ENCODE measurements around the gene FGD6. TPM values are rescaled to one million over a fixed set of nuclear protein-coding genes. Genes with fewer than 3 reads are reported as not detected.

FGD6 gene
- total and polyA plus RNA-seq, 12 donors, result 1.2 to 33.4 (median 21.6) TPM

- H3K9me3 ChIP-seq, result no peaks in the 10 kb centered on the region
- H3K36me3 ChIP-seq, result no peaks in the 10 kb centered on the region
- peaks cover 0 to 48% (median 24%) of the 10 kb centered on the region in 9 donors for H3K4me1 ChIP-seq
- H3K4me3 ChIP-seq, result no peak overlapping the region
- no peak for TF ChIP-seq CTCF (IDR thresholded peaks at IDR 0.05)
- ATAC-seq (no peak), DNase-seq (no peak)
- WGBS, 2 donors, result 88 to 97% methylated on average over 7 of the region's 7 CpGs
- no peak overlapping the region for H3K27ac ChIP-seq
- H3K27me3 ChIP-seq, result no peaks in the 10 kb centered on the region
- intact Hi-C loops (cut with DNase I), result loop anchor here in 1 of 10 donors (10.0 kb wide), 1 partner anchor 74 kb away; no protein-coding TSS in a partner anchor
These were observed 8.6 kb downstream of the FGD6 start for GRCh38 chr12:95208678-95209077.

- 89 to 91% methylated on average over 2 of the region's 2 CpGs for WGBS, 2 donors
- Histone ChIP-seq H3K27me3 (no peaks in the 10 kb centered on the region), H3K4me1 (peaks cover 5 to 51% (median 37%) of the 10 kb centered on the region in 9 donors), H3K36me3 (no peaks in the 10 kb centered on the region), H3K4me3 (no peak overlapping the region), H3K27ac (peak overlapping the region in 1 of 10 donors; percentile 22), H3K9me3 (no peaks in the 10 kb centered on the region)
- intact Hi-C loops (cut with DNase I), result loop anchor here in 1 of 10 donors (10.0 kb wide), 1 partner anchor 73 kb away; no protein-coding TSS in a partner anchor
- DNase-seq, result no peak
- ATAC-seq, result no peak
- TF ChIP-seq CTCF (IDR thresholded peaks at IDR 0.05), result no peak
These were observed 9.9 kb downstream of the FGD6 start for GRCh38 chr12:95207407-95207806.

DNA sequence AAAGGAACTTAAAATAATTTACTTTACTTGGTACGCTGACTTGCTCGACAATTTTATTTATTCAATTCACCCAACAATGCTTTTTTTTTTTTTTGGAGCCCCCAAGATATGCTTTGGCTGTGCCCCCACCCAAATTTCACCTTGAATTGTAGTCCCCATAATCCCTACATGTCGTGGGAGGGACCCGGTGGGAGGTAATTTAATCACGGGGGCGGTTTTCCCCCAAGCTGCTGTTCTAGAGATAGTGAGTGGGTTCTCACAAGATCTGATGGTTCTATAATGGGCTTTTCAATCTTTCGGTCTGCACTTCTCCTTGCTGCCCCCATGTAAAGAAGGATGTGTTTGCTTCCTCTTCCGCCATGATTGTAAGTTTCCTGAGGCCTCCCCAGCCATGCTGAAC is 10.4 kb downstream of the FGD6 start:
- WGBS, 2 donors, result 94 to 96% methylated on average over 8 of the region's 8 CpGs
- Histone ChIP-seq H3K4me1 (peaks cover 5 to 51% (median 42%) of the 10 kb centered on the region in 9 donors), H3K36me3 (no peaks in the 10 kb centered on the region), H3K4me3 (no peak overlapping the region), H3K27ac (peak overlapping the region in 2 of 10 donors; percentile 87 to 88), H3K9me3 (no peaks in the 10 kb centered on the region), H3K27me3 (no peaks in the 10 kb centered on the region)
- no peak for ATAC-seq
- no peak for DNase-seq
- intact Hi-C loops (cut with DNase I), result loop anchor here in 1 of 10 donors (10.0 kb wide), 1 partner anchor 72 kb away; no protein-coding TSS in a partner anchor
- no peak for TF ChIP-seq CTCF (IDR thresholded peaks at IDR 0.05)

- no peak overlapping the region for H3K4me3 ChIP-seq
- no peak for TF ChIP-seq CTCF (IDR thresholded peaks at IDR 0.05)
- no peaks in the 10 kb centered on the region for H3K9me3 ChIP-seq
- H3K36me3 ChIP-seq, result no peaks in the 10 kb centered on the region
- H3K4me1 ChIP-seq, result peaks cover 5 to 61% (median 48%) of the 10 kb centered on the region in 9 donors
- no peaks in the 10 kb centered on the region for H3K27me3 ChIP-seq
- DNase-seq (no peak), ATAC-seq (peak in 7 of 8 donors; percentile 41 to 78 (median 55))
- 40 to 44% methylated on average over 4 of the region's 4 CpGs for WGBS, 2 donors
- intact Hi-C loops (cut with DNase I), result loop anchor here in 1 of 10 donors (10.0 kb wide), 1 partner anchor 71 kb away; no protein-coding TSS in a partner anchor
- peak overlapping the region; percentile 13 to 88 (median 70) for H3K27ac ChIP-seq
These were observed 11.6 kb downstream of the FGD6 start for GRCh38 chr12:95205685-95206084.
